CD8-positive, alpha-beta memory T cell (primary cell): ENCODE data around the gene OXNAD1. TPM values are rescaled to one million over a fixed set of nuclear protein-coding genes. Genes with fewer than 3 reads are reported as not detected.

Experiments
- CTCF ChIA-PET: fragments of 350-600 bp; sonication (Branson Sonifier 250); formaldehyde crosslinking; loops from one replicate; lab custom pipeline; 2021; ENCODE audit warnings: antibody characterized with exemption; lab: Charles Lee
- POLR2A ChIA-PET: fragments of 350-600 bp; sonication (Branson Sonifier 250); formaldehyde crosslinking; loops from one replicate; lab custom pipeline; 2021; ENCODE audit warnings: antibody characterized with exemption; lab: Charles Lee
- DNase-seq, 5 donors: peaks; one replicate each; pipeline versions ENCODE4 v3.0.0 to v3.0.0-alpha.2; 2020 to 2022; ENCODE audit warnings: mixed read lengths in 1 of 5
- H3K27ac ChIP-seq: one replicate; pipeline ENCODE4 v1.7.0; 2013; ENCODE audit warnings: low read depth, mild to moderate bottlenecking, low read length, moderate library complexity
- H3K27me3 ChIP-seq: 2 replicates; pipeline ENCODE4 v1.7.0; 2013; ENCODE audit warnings: low read length, mild to moderate bottlenecking; ENCODE audit not compliant: insufficient read depth, poor library complexity, severe bottlenecking
- H3K36me3 ChIP-seq: 2 replicates; pipeline ENCODE4 v1.7.0; 2013; ENCODE audit warnings: mild to moderate bottlenecking, low read length, moderate library complexity; ENCODE audit not compliant: insufficient read depth
- H3K4me1 ChIP-seq: 2 replicates; pipeline ENCODE4 v1.7.0; 2013; ENCODE audit warnings: mild to moderate bottlenecking, low read length, moderate library complexity; ENCODE audit not compliant: insufficient read depth
- H3K4me3 ChIP-seq: 2 replicates; pipeline ENCODE4 v1.7.0; 2013; ENCODE audit warnings: mild to moderate bottlenecking, low read length
- H3K9me3 ChIP-seq: 2 replicates; pipeline ENCODE4 v1.7.0; 2013; ENCODE audit warnings: mild to moderate bottlenecking, low read length
- H3K27ac Mint-ChIP-seq, 8 donors: one replicate each; pipeline ENCODE4 v1.8.0; 2020 to 2021; ENCODE audit warnings: mixed read lengths in 8 of 8, mild to moderate bottlenecking in 6 of 8, inconsistent platforms in 3 of 8, moderate library complexity in 3 of 8
- H3K27me3 Mint-ChIP-seq, 2 donors: one replicate each; pipeline ENCODE4 v1.8.0; 2020 to 2021; ENCODE audit warnings: mixed read lengths in 2 of 2, mild to moderate bottlenecking in 1 of 2, moderate library complexity in 1 of 2
- H3K36me3 Mint-ChIP-seq, 3 donors: one replicate each; pipeline ENCODE4 v1.8.0; 2020 to 2021; ENCODE audit warnings: mixed read lengths in 3 of 3, inconsistent platforms in 1 of 3, mild to moderate bottlenecking in 1 of 3
- H3K4me1 Mint-ChIP-seq, 3 donors: one replicate each; pipeline ENCODE4 v1.8.0; 2020 to 2021; ENCODE audit warnings: mixed read lengths in 3 of 3, inconsistent platforms in 1 of 3, mild to moderate bottlenecking in 1 of 3
- H3K4me3 Mint-ChIP-seq, 7 donors: one replicate each; pipeline ENCODE4 v1.8.0; 2020 to 2021; ENCODE audit warnings: mixed read lengths in 7 of 7, mild to moderate bottlenecking in 6 of 7, moderate library complexity in 4 of 7, inconsistent platforms in 2 of 7
- H3K9me3 Mint-ChIP-seq, 5 donors: one replicate each; pipeline ENCODE4 v1.8.0; 2020 to 2022; ENCODE audit warnings: mixed read lengths in 5 of 5, mild to moderate bottlenecking in 3 of 5, moderate library complexity in 2 of 5, inconsistent platforms in 1 of 5
- polyA plus RNA-seq: library from polyadenylated mRNA; unstranded; fragments of 300-500 nt; fragmentation: Illumina TruSeq; gene quantifications from one replicate; pipeline ENCODE4 v1.2.3, GENCODE V29; 2021
- total RNA-seq, 2 experiments: library from RNA; stranded (reverse); gene quantifications; one replicate each; pipeline ENCODE4 v1.2.3, GENCODE V29; 2021

The OXNAD1 gene
- total and polyA plus RNA-seq, 3 experiments from 2014 or later: 28.6 to 64.2 (median 30.1) TPM

- Mint-ChIP-seq H3K27ac (peak overlapping the region; percentile 85 to 98 (median 94)), H3K4me3 (peak overlapping the region; percentile 84 to 98 (median 92)), H3K9me3 (no peaks in the 10 kb centered on the region), H3K27me3 (no peaks in the 10 kb centered on the region), H3K4me1 (peaks cover 51 to 72% (median 66%) of the 10 kb centered on the region in 3 donors), H3K36me3 (peaks cover 5 to 29% (median 8%) of the 10 kb centered on the region in 3 donors)
- peak overlapping the region; percentile 84 for H3K27ac ChIP-seq
- peak; percentile 34 to 87 (median 83) for DNase-seq
- no peaks in the 10 kb centered on the region for H3K36me3 ChIP-seq
- peaks cover 44% of the 10 kb centered on the region for H3K4me1 ChIP-seq
- no peaks in the 10 kb centered on the region for H3K27me3 ChIP-seq
- CTCF ChIA-PET: interaction anchor here (0.7 to 3.4 kb wide), 14 partner anchors 11 to 264 kb away, joined by 3 to 20 read pairs (median 5); partner anchors contain the start of genes DPH3 and OXNAD1
- peak overlapping the region; percentile 93 for H3K4me3 ChIP-seq
- POLR2A ChIA-PET: interaction anchor here (0.8 to 2.7 kb wide), 11 partner anchors 9 to 230 kb away, joined by 3 to 19 read pairs (median 5); partner anchors contain the start of genes DPH3 and OXNAD1
- no peaks in the 10 kb centered on the region for H3K9me3 ChIP-seq
These were observed 21.1 kb downstream of the OXNAD1 start for GRCh38 chr3:16286161-16286560.

- peaks cover 5 to 32% (median 8%) of the 10 kb centered on the region in 3 donors for H3K36me3 Mint-ChIP-seq
- Histone ChIP-seq H3K36me3 (no peaks in the 10 kb centered on the region), H3K9me3 (no peaks in the 10 kb centered on the region), H3K4me3 (peak overlapping the region; percentile 93), H3K27me3 (no peaks in the 10 kb centered on the region), H3K27ac (peak overlapping the region; percentile 84), H3K4me1 (peaks cover 51% of the 10 kb centered on the region)
- peaks cover 58 to 80% (median 73%) of the 10 kb centered on the region in 3 donors for H3K4me1 Mint-ChIP-seq
- no peak for DNase-seq
- peak overlapping the region; percentile 84 to 98 (median 92) for H3K4me3 Mint-ChIP-seq
- H3K27ac Mint-ChIP-seq: peak overlapping the region; percentile 85 to 98 (median 94)
- POLR2A ChIA-PET: interaction anchor here (0.6 to 2.7 kb wide), 11 partner anchors 8 to 229 kb away, joined by 3 to 19 read pairs (median 5); partner anchors contain the start of genes DPH3 and OXNAD1
- CTCF ChIA-PET: interaction anchor here (0.8 to 3.4 kb wide), 12 partner anchors 12 to 264 kb away, joined by 3 to 20 read pairs (median 6); partner anchors contain the start of genes DPH3 and OXNAD1
- H3K27me3 Mint-ChIP-seq: no peaks in the 10 kb centered on the region
- no peaks in the 10 kb centered on the region for H3K9me3 Mint-ChIP-seq
These were observed 21.9 kb downstream of the OXNAD1 start for GRCh38 chr3:16286751-16287543.

- H3K27me3 Mint-ChIP-seq: no peaks in the 10 kb centered on the region
- H3K27ac Mint-ChIP-seq: peak overlapping the region; percentile 85 to 98 (median 94)
- CTCF ChIA-PET: interaction anchor here (0.7 to 9.8 kb wide), 14 partner anchors 11 to 262 kb away, joined by 3 to 286 read pairs (median 4); partner anchors contain the start of genes DPH3 and OXNAD1
These were observed 23.7 kb downstream of the OXNAD1 start for GRCh38 chr3:16288664-16289063.

GRCh38 chr3:16289144-16289889 lies 24.3 kb downstream of the OXNAD1 start:
- Mint-ChIP-seq H3K4me3 (peak overlapping the region; percentile 84 to 98 (median 92)), H3K4me1 (peaks cover 72 to 90% (median 86%) of the 10 kb centered on the region in 3 donors), H3K9me3 (peaks cover 0 to 8% (median 7%) of the 10 kb centered on the region in 5 donors), H3K36me3 (peaks cover 9 to 42% (median 15%) of the 10 kb centered on the region in 3 donors), H3K27ac (peak overlapping the region; percentile 85 to 98 (median 94)), H3K27me3 (no peaks in the 10 kb centered on the region)
- no peaks in the 10 kb centered on the region for H3K9me3 ChIP-seq
- peak overlapping the region; percentile 93 for H3K4me3 ChIP-seq
- no peaks in the 10 kb centered on the region for H3K27me3 ChIP-seq
- H3K36me3 ChIP-seq: no peaks in the 10 kb centered on the region
- peaks cover 70% of the 10 kb centered on the region for H3K4me1 ChIP-seq
- POLR2A ChIA-PET: interaction anchor here (0.8 to 1.3 kb wide), 3 partner anchors 30 to 261 kb away, joined by 3 to 4 read pairs (median 3); no protein-coding TSS in a partner anchor
- CTCF ChIA-PET: interaction anchor here (0.7 to 9.8 kb wide), 19 partner anchors 12 to 262 kb away, joined by 3 to 286 read pairs (median 5); partner anchors contain the start of genes DPH3 and OXNAD1
- DNase-seq: no peak
- H3K27ac ChIP-seq: no peak overlapping the region

More at GRCh38 chr3:16288664-16289063, 23.7 kb downstream of the OXNAD1 start:
- peaks cover 67 to 89% (median 84%) of the 10 kb centered on the region in 3 donors for H3K4me1 Mint-ChIP-seq
- peaks cover 8 to 39% (median 10%) of the 10 kb centered on the region in 3 donors for H3K36me3 Mint-ChIP-seq
- H3K4me3 Mint-ChIP-seq: peak overlapping the region; percentile 84 to 98 (median 92)
- H3K4me3 ChIP-seq: peak overlapping the region; percentile 93
- H3K9me3 Mint-ChIP-seq: peaks cover 0 to 4% (median 4%) of the 10 kb centered on the region in 5 donors
- DNase-seq: no peak
- peaks cover 65% of the 10 kb centered on the region for H3K4me1 ChIP-seq
- no peaks in the 10 kb centered on the region for H3K36me3 ChIP-seq
- peak overlapping the region; percentile 84 for H3K27ac ChIP-seq
- no peaks in the 10 kb centered on the region for H3K9me3 ChIP-seq
- POLR2A ChIA-PET: interaction anchor here (0.6 to 1.3 kb wide), 5 partner anchors 15 to 262 kb away, joined by 3 to 4 read pairs (median 3); no protein-coding TSS in a partner anchor
- H3K27me3 ChIP-seq: no peaks in the 10 kb centered on the region

- Histone ChIP-seq H3K4me3 (peak overlapping the region; percentile 93), H3K36me3 (peaks cover 4% of the 10 kb centered on the region), H3K4me1 (peaks cover 69% of the 10 kb centered on the region), H3K9me3 (no peaks in the 10 kb centered on the region), H3K27ac (no peak overlapping the region), H3K27me3 (no peaks in the 10 kb centered on the region)
- H3K4me1 Mint-ChIP-seq: peaks cover 69 to 90% (median 86%) of the 10 kb centered on the region in 3 donors
- DNase-seq: peak; percentile 31 to 66 (median 53)
- no peaks in the 10 kb centered on the region for H3K27me3 Mint-ChIP-seq
- H3K27ac Mint-ChIP-seq: peak overlapping the region; percentile 85 to 98 (median 94)
- CTCF ChIA-PET: interaction anchor here (0.7 to 9.8 kb wide), 23 partner anchors 13 to 261 kb away, joined by 3 to 286 read pairs (median 5); partner anchors contain the start of genes DPH3 and OXNAD1
- H3K4me3 Mint-ChIP-seq: peak overlapping the region; percentile 84 to 98 (median 92)
- POLR2A ChIA-PET: interaction anchor here (0.7 to 1.9 kb wide), 6 partner anchors 11 to 48 kb away, joined by 3 to 9 read pairs (median 5); no protein-coding TSS in a partner anchor
- H3K36me3 Mint-ChIP-seq: peaks cover 9 to 47% (median 23%) of the 10 kb centered on the region in 3 donors
- peaks cover 0 to 8% (median 8%) of the 10 kb centered on the region in 5 donors for H3K9me3 Mint-ChIP-seq
These were observed 25.2 kb downstream of the OXNAD1 start for GRCh38 chr3:16290007-16290826.

- Histone ChIP-seq H3K4me3 (peak overlapping the region; percentile 93), H3K27ac (no peak overlapping the region), H3K4me1 (peaks cover 69% of the 10 kb centered on the region), H3K36me3 (peaks cover 10% of the 10 kb centered on the region), H3K9me3 (no peaks in the 10 kb centered on the region), H3K27me3 (no peaks in the 10 kb centered on the region)
- CTCF ChIA-PET: interaction anchor here (0.8 to 9.8 kb wide), 22 partner anchors 12 to 260 kb away, joined by 3 to 286 read pairs (median 6); partner anchors contain the start of genes DPH3 and OXNAD1
- H3K4me1 Mint-ChIP-seq: peaks cover 69 to 90% (median 86%) of the 10 kb centered on the region in 3 donors
- peak in 2 of 5 donors; percentile 49 to 71 for DNase-seq
- peak overlapping the region; percentile 78 to 98 (median 94) for H3K27ac Mint-ChIP-seq
- H3K27me3 Mint-ChIP-seq: no peaks in the 10 kb centered on the region
- peak overlapping the region; percentile 84 to 98 (median 92) for H3K4me3 Mint-ChIP-seq
- POLR2A ChIA-PET: interaction anchor here (1.0 to 1.9 kb wide), 6 partner anchors 10 to 225 kb away, joined by 3 to 9 read pairs (median 4); no protein-coding TSS in a partner anchor
- H3K9me3 Mint-ChIP-seq: peaks cover 0 to 8% (median 8%) of the 10 kb centered on the region in 5 donors
- peaks cover 14 to 53% (median 29%) of the 10 kb centered on the region in 3 donors for H3K36me3 Mint-ChIP-seq
These were observed 25.8 kb downstream of the OXNAD1 start for GRCh38 chr3:16290827-16291196.
